GM23338 (cell line): Measurements from ENCODE around the gene REPIN1. TPM values are rescaled to one million over a fixed set of nuclear protein-coding genes. Genes with fewer than 3 reads are reported as not detected.

Experiments
- CTCF ChIP-seq, 2 experiments: fragments of 200-600 bp in 1 of 2; sonication (generic) in 1 of 2; conservative IDR thresholded peaks; 2 replicates each; pipeline versions ENCODE4 v1.5.1 to v1.6.1; 2016 to 2017; ENCODE audit warnings: antibody characterized with exemption in 2 of 2, low read depth in 2 of 2, mild to moderate bottlenecking in 2 of 2, moderate library complexity in 1 of 2
- ETS1 ChIP-seq: IDR thresholded peaks from 2 replicates; pipeline ENCODE4 v1.6.1; 2016; ENCODE audit warnings: antibody characterized with exemption
- JUNB ChIP-seq: IDR thresholded peaks from one replicate; pipeline ENCODE4 v1.6.1; 2016; ENCODE audit warnings: antibody characterized with exemption; ENCODE audit not compliant: unreplicated experiment
- NANOG ChIP-seq: IDR thresholded peaks from 2 replicates; pipeline ENCODE4 v1.6.1; 2016; ENCODE audit warnings: antibody characterized with exemption, borderline replicate concordance
- STAT1 ChIP-seq: IDR thresholded peaks from one replicate; pipeline ENCODE4 v1.6.1; 2016; ENCODE audit warnings: antibody characterized with exemption; ENCODE audit not compliant: unreplicated experiment
- ZNF331 ChIP-seq: fragments of 250-450 bp; sonication (Bioruptor Pico); IDR thresholded peaks from 2 replicates; pipeline ENCODE4 v1.5.0; 2020; ENCODE audit warnings: low read depth, mild to moderate bottlenecking, moderate library complexity
- ZNF462 ChIP-seq: fragments of 250-450 bp; sonication (Bioruptor Pico); IDR thresholded peaks from 2 replicates; pipeline ENCODE4 v1.5.0; 2020; ENCODE audit warnings: mild to moderate bottlenecking, moderate library complexity
- polyA plus RNA-seq: library from polyadenylated mRNA; unstranded; fragments of >200 nt; fragmentation: Nextera tagmentation; extraction: Ambion mirVana; gene quantifications from 2 replicates; pipeline ENCODE4 v1.2.1, GENCODE V29; 2016
- total RNA-seq: library from RNA; depleted of rRNA; stranded (reverse); fragments of >200 nt; shearing (Covaris generic); gene quantifications from 2 replicates; pipeline ENCODE4 v1.2.3, GENCODE V29; 2014

Gene REPIN1
- total and polyA plus RNA-seq, 2 experiments from 2014 or later = 29.8 to 156 TPM

- TF ChIP-seq ZNF462 (CRISPR knock-in tag) (no peak), JUNB (no peak), ETS1 (no peak), STAT1 (no peak), ZNF331 (CRISPR knock-in tag) (no peak), CTCF (conservative IDR thresholded peaks at IDR 0.05; ENCODE audit: low read depth in 2 of 2) (no peak), NANOG (no peak)
These were observed 19.7 kb downstream of the REPIN1 start (continued) for GRCh38 chr7:150388306-150388705.
